Limb (tissue), 2 donors: ENCODE data around the gene SCN4A.
"Not testable (repeated sequence)": the region's sequence is repeated elsewhere in the genome, so short reads cannot be mapped to it uniquely, and the experiment has no call there.

ENCODE experiments used
- DNase-seq, 2 donors: peaks; one replicate each; pipeline ENCODE4 v3.0.0-alpha.2; 2016; ENCODE audit errors: extremely low spot score in 2 of 2

Gene SCN4A

DNA sequence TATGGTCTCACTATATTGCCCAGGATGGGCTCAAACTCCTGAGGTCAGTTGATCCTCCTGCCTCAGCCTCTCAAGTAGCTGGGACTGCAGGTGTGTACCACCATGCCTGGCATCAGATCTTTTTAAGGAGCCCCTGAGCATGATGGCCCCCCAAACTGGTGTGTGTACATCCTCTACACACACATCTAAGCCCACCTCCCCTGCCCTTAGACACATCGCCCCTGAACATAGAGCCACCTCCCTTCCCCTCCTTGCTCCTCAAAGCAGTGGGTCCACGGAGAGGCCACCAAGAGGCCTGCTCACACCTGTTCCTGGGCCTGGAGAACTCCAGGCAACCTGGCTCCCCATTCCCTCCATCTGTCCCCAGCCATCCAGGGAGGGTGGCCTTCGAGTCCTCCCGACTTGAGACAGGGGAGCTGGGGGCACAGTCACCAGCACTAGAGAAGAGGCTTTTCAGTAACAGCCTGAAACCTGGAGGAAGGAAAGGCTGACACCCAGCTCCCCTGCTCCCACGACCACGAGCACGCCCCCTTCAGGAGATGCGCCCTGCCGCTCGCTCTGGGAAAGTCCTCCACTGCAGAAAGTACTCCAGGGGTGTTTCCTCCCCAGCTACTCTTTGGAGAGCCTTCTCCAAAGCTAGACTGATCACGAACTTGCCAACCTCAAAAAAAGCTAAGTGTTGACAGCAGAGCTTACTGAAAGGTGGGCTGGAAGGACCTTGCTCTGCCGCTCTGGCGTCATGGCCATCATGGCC lies 12.8 kb upstream of the SCN4A start:
- peak in 1 of 2 donors; percentile 22 for DNase-seq

DNA sequence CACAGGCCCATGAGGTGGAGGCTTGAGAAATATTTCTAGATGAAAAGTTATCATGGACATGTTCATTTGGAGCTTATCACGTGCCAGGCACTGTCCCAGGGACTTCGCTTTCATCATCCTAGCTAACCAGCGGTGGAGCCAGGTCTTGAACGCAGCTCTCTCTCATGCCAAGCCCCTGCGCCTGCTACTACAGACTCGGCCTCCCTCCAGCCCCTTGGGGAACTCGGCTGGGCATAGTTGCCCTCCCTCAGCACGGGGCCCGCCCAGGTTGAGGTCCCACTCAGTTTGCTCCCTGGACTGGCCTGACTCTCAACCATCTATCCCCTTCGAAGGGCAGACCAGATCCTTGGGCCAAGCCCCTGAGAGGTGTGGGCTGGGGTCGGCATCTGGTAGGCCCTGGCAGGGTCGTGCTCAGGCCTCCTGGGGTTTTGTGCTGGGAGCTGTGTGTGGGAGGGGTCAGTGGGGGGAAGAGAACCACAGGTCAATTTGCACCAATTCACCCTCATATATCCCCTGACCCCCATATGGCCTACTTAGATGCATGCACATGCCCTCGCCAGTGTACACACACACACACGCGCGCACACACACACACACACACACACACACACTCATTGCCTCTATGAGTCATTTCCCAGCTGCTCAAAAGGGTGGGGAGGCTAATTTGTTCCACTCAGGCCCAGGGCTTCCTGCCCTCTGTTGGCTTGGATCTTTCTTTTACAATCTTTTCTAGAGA lies 12.1 kb upstream of the SCN4A start:
- peak in 1 of 2 donors; percentile 61 for DNase-seq

DNA sequence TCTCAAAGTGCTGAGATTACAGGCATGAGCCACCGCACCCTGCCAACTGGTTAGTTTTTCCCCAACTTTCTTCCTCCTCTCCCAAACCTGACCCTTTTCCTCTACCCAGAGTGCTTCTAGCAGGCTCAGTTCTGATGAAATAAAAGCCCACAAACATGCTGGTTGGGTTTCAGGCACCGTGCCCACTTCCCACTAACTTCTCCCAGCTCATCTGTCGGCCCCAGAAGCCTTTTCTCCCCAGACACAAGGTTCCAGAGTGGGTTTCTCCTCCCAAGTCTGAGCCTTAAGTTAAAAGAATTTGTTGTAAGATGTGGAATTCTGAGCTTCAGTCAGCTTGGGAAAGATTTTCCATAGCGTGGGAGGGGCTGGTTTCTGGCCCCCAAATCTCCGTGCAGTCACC lies 11.5 kb upstream of the SCN4A start:
- DNase-seq: peak in 1 of 2 donors; percentile 25

- DNase-seq: no peak
These were observed 10.6 kb upstream of the SCN4A start for GRCh38 chr17:63983320-63983719.

GRCh38 chr17:63982641-63983040 lies 9.9 kb upstream of the SCN4A start:
- DNase-seq: not testable (repeated sequence)

- no peak for DNase-seq
These were observed 5.8 kb upstream of the SCN4A start for GRCh38 chr17:63978272-63979200.

- DNase-seq: no peak
These were observed 4.0 kb upstream of the SCN4A start for GRCh38 chr17:63976702-63977101.

DNA sequence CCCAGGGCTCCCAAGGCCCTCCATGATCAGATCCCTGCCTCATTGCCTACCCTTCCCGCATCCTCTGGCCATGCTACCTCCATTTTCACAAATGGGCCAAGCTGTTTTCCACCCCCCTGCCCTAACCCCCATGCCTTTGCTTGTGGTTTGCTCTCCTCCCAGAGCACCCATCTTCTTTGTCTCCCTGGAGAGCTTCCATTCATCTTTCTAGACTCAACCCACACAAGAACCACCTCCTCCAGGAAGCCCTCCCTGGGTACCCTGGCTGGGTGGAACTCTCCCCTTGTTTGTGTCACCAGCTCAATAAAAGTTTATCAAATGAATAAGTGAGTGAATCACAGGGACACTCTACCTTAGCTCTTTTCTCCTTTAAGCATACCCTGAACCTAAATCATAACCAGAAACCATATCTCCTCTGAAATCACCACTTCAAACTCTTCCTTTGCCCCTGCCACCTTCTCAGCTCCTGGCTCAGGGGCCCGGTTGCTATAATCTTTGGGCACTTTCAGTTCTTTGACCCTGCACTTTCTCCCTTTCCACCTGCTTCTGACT lies 2.9 kb upstream of the SCN4A start:
- DNase-seq: no peak

GRCh38 chr17:63974594-63975192 lies 2.0 kb upstream of the SCN4A start:
- DNase-seq: no peak

- no peak for DNase-seq
These were observed 1.3 kb upstream of the SCN4A start for GRCh38 chr17:63973930-63974593.

GRCh38 chr17:63973247-63973646 lies 529 bp upstream of the SCN4A start:
- no peak for DNase-seq

GRCh38 chr17:63969278-63969677 lies 3.4 kb downstream of the SCN4A start:
- no peak for DNase-seq

- no peak for DNase-seq
These were observed 4.8 kb downstream of the SCN4A start for GRCh38 chr17:63967953-63968352.

- DNase-seq: no peak
These were observed 6.0 kb downstream of the SCN4A start for GRCh38 chr17:63966646-63967264.

DNA sequence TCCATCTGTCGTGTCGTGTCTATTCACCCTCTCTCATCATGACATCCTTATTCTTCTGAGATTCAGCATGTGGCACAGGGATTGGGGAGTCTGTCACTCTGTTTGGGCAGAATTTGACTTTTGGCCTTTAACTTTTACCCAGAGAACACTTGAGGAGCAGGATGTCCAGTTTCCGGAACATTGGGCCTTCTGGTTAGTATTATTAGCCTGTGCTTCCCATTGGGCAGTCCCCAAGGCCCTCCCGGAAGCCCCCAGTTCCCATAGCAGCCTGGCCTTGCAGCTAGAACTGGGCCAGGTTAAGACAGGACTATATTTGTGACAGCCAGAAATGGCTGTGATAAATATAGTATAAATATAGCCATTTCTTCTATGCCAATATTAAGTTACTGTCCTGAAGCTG lies 9.6 kb downstream of the SCN4A start:
- DNase-seq: no peak

DNA sequence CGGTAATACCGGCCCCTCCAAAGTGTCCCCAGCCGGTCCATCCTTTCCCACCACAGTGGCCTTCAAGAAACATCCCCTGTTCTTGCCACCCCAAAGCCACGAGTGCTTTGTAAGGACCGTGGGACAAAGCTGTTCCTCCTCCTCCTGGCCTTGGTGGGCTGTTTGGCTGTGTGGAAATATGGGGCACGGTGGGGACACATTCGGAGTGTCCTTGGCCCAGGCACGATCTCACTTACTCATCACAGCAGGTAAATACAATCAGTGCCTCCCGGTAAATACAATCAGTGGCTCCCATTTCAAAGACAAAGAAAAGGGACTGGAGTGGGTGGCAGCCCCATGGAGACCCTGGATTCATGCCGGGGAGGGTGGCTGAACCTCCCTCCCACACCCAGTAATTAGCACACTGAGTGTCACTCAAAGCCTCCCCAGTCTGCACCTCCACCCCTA lies 10.4 kb downstream of the SCN4A start:
- no peak for DNase-seq

- DNase-seq: peak in 1 of 2 donors; percentile 71
These were observed 11.1 kb downstream of the SCN4A start for GRCh38 chr17:63961355-63962212.

GRCh38 chr17:63960430-63960829 lies 12.3 kb downstream of the SCN4A start:
- DNase-seq: no peak

DNA sequence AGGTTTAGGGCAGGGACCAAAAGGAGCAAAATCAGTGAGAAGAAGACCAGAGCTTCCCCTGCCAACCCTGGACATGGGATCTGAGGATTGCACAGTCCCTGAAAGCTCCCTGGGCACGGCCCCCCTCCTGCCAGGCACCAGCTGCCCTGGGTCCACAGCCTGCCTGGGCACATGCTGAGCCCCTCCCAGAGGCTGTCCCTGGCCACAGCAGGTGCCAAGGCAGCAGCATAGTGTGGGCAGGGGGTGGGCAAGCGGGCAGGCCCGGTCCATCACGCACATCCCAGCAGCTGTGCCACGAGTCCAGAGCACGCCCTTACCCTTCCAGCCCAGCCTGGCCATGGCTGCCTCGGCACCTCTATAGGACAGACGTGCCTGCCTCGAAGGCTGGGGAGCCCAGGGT lies 12.7 kb downstream of the SCN4A start:
- DNase-seq: no peak
